HepG2 (cell line): ENCODE results near the gene TMPO. TPM values are rescaled to one million over a fixed set of nuclear protein-coding genes. Genes with fewer than 3 reads are reported as not detected.
A peak's percentile ranks its signal among the peaks of the same experiment; 100 is the strongest.

Experiments
- ATF3 ChIP-seq: sonication (generic); formaldehyde crosslinking; IDR thresholded peaks from 2 replicates; pipeline ENCODE4 v1.4.0; 2020; ENCODE audit warnings: missing genetic modification reagents
- EED ChIP-seq: sonication (generic); formaldehyde crosslinking; IDR thresholded peaks from 2 replicates; pipeline ENCODE4 v1.5.0; 2020; ENCODE audit warnings: mild to moderate bottlenecking, missing genetic modification reagents
- EHMT2 ChIP-seq: fragments of 200-600 bp; sonication (generic); IDR thresholded peaks from 2 replicates; pipeline ENCODE4 v1.7.0; 2017; ENCODE audit warnings: antibody characterized with exemption, low read depth, low read length, borderline replicate concordance
- LBX2 ChIP-seq: sonication (generic); formaldehyde crosslinking; IDR thresholded peaks from 2 replicates; pipeline ENCODE4 v1.5.0; 2020; ENCODE audit warnings: missing genetic modification reagents, mild to moderate bottlenecking, borderline replicate concordance
- POGZ ChIP-seq: sonication (generic); formaldehyde crosslinking; IDR thresholded peaks from 2 replicates; pipeline ENCODE4 v1.4.0; 2020; ENCODE audit warnings: mild to moderate bottlenecking, missing genetic modification reagents
- RCOR2 ChIP-seq: IDR thresholded peaks from 2 replicates; pipeline ENCODE4 v1.6.1; 2016; ENCODE audit warnings: missing biosample characterization, missing genetic modification reagents
- TAF1 ChIP-seq: sonication (generic); formaldehyde crosslinking; IDR thresholded peaks from 2 replicates; pipeline ENCODE4 v1.4.0; 2020; ENCODE audit warnings: missing genetic modification reagents
- TEAD2 ChIP-seq: sonication (generic); formaldehyde crosslinking; IDR thresholded peaks from 2 replicates; pipeline ENCODE4 v1.9.0; 2021; ENCODE audit warnings: missing genetic modification reagents
- TIGD3 ChIP-seq: sonication (generic); formaldehyde crosslinking; IDR thresholded peaks from 2 replicates; pipeline ENCODE4 v1.5.1; 2020; ENCODE audit warnings: mild to moderate bottlenecking, missing genetic modification reagents, borderline replicate concordance
- ZBTB4 ChIP-seq: sonication (generic); formaldehyde crosslinking; IDR thresholded peaks from 2 replicates; pipeline ENCODE4 v1.4.0; 2020; ENCODE audit warnings: missing genetic modification reagents, mild to moderate bottlenecking, borderline replicate concordance
- ZNF274 ChIP-seq: sonication (generic); formaldehyde crosslinking; IDR thresholded peaks from 2 replicates; pipeline ENCODE4 v1.5.1; 2020; ENCODE audit warnings: mild to moderate bottlenecking, missing genetic modification reagents
- ZNF362 ChIP-seq: sonication (generic); formaldehyde crosslinking; IDR thresholded peaks from 2 replicates; pipeline ENCODE4 v1.4.0; 2020; ENCODE audit warnings: missing genetic modification reagents, mild to moderate bottlenecking, borderline replicate concordance
- ZNF432 ChIP-seq: sonication (generic); formaldehyde crosslinking; IDR thresholded peaks from 2 replicates; pipeline ENCODE4 v1.5.0; 2020; ENCODE audit warnings: missing genetic modification reagents, mild to moderate bottlenecking, borderline replicate concordance
- ZNF503 ChIP-seq: sonication (generic); formaldehyde crosslinking; IDR thresholded peaks from 2 replicates; pipeline ENCODE4 v1.4.0; 2020; ENCODE audit warnings: missing genetic modification reagents
- ZNF619 ChIP-seq: sonication (generic); formaldehyde crosslinking; IDR thresholded peaks from 2 replicates; pipeline ENCODE4 v1.4.0; 2020; ENCODE audit warnings: mild to moderate bottlenecking, missing genetic modification reagents
- ZNF761 ChIP-seq: sonication (generic); formaldehyde crosslinking; conservative IDR thresholded peaks from 2 replicates; pipeline ENCODE4 v1.4.0; 2020; ENCODE audit warnings: mild to moderate bottlenecking, missing genetic modification reagents
- ZNF891 ChIP-seq: sonication (generic); formaldehyde crosslinking; IDR thresholded peaks from 2 replicates; pipeline ENCODE4 v1.5.0; 2020; ENCODE audit warnings: mild to moderate bottlenecking, missing genetic modification reagents
- ZSCAN5A ChIP-seq: sonication (generic); formaldehyde crosslinking; IDR thresholded peaks from 2 replicates; pipeline ENCODE4 v1.8.0; 2022; ENCODE audit warnings: mild to moderate bottlenecking, missing genetic modification reagents, borderline replicate concordance
- polyA plus RNA-seq, 8 experiments: library from polyadenylated mRNA; depleted of rRNA in 3 of 8; stranded (reverse) in 7 of 8; unstranded in 1 of 8; fragments of >200 nt; fragmentation: Illumina TruSeq in 4 of 8; extraction: Trizol in 4 of 8; gene quantifications; 2 replicates each; pipeline versions ENCODE4 v1.2.1 to v1.2.3, GENCODE V29; 2011 to 2016; ENCODE audit warnings: low read depth in 4 of 8, missing spikeins in 1 of 8, mixed read lengths in 1 of 8; ENCODE audit not compliant: insufficient read depth in 1 of 8
- total RNA-seq, 5 experiments: library from RNA; depleted of rRNA; stranded (reverse); fragments of >200 nt; fragmentation: Illumina TruSeq; extraction: Trizol; gene quantifications; 2 replicates each; pipeline ENCODE4 v1.2.3, GENCODE V29; 2016; ENCODE audit warnings: low read depth in 1 of 5

Gene TMPO
- total and polyA plus RNA-seq, 2 of the 13 experiments (the other 11 are each of a cell fraction or from before 2014, with no cell fraction given): 24.2 to 167 TPM

GRCh38 chr12:98593351-98594049 lies 78.1 kb downstream of the TMPO start, which contains the start of gene SLC25A3 (continued):
- TF ChIP-seq ZNF503 (CRISPR knock-in tag) (peak; percentile 59; the same call in 1 of the 2 replicates), ZNF362 (CRISPR knock-in tag) (no peak), RCOR2 (no peak), TAF1 (CRISPR knock-in tag) (peak; percentile 96), POGZ (CRISPR knock-in tag) (peak; percentile 89), ZNF891 (CRISPR knock-in tag) (peak; percentile 76), ZNF274 (peak; percentile 53; the same call in 1 of the 2 replicates), ATF3 (CRISPR knock-in tag) (peak; percentile 36; the same call in 1 of the 2 replicates), EED (CRISPR knock-in tag) (peak; percentile 80; the same call in 1 of the 2 replicates), ZNF761 (CRISPR knock-in tag) (peak; percentile 70; the same call in 1 of the 2 replicates), TIGD3 (no peak), ZNF432 (CRISPR knock-in tag) (no peak), EHMT2 (no peak), TEAD2 (CRISPR knock-in tag) (peak; percentile 28; the same call in 1 of the 2 replicates), LBX2 (CRISPR knock-in tag) (peak; percentile 30; the same call in 1 of the 2 replicates), ZNF619 (CRISPR knock-in tag) (no peak), ZSCAN5A (CRISPR knock-in tag) (peak; percentile 80; the same call in 1 of the 2 replicates), ZBTB4 (CRISPR knock-in tag) (no peak)
